MM.1S (cell line): ENCODE results near the gene CACNG3.

Experiments used
- DNase-seq: peaks from one replicate; pipeline ENCODE4 v3.0.0-alpha.2; 2015
- H2AFZ ChIP-seq: fragments of 300-600 bp; sonication (generic); 2 replicates; pipeline ENCODE4 v1.6.0; 2016; ENCODE audit warnings: antibody characterized with exemption, low read length
- H3F3A ChIP-seq: fragments of 300-600 bp; sonication (generic); 2 replicates; pipeline ENCODE4 v1.6.1; 2016; ENCODE audit warnings: mild to moderate bottlenecking, antibody characterized with exemption, low read length, moderate library complexity, mixed read lengths; ENCODE audit not compliant: insufficient read depth
- H3K27ac ChIP-seq: fragments of 300-600 bp; sonication (generic); 2 replicates; pipeline ENCODE4 v1.5.1; 2016; ENCODE audit warnings: mild to moderate bottlenecking, low read length
- H3K27me3 ChIP-seq: fragments of 300-600 bp; sonication (generic); replicated peaks from 2 replicates; pipeline ENCODE4 v1.6.0; 2016; ENCODE audit warnings: low read length; ENCODE audit not compliant: insufficient read depth
- H3K36me3 ChIP-seq: fragments of 300-600 bp; sonication (generic); replicated peaks from 2 replicates; pipeline ENCODE4 v1.6.1; 2016; ENCODE audit warnings: mild to moderate bottlenecking, low read length, mixed read lengths; ENCODE audit not compliant: insufficient read depth
- H3K4me1 ChIP-seq: fragments of 300-600 bp; sonication (generic); 2 replicates; pipeline ENCODE4 v1.6.1; 2016; ENCODE audit warnings: low read length, mixed read lengths
- H3K4me2 ChIP-seq: fragments of 300-600 bp; sonication (generic); 2 replicates; pipeline ENCODE4 v1.6.0; 2016; ENCODE audit warnings: low read depth, low read length
- H3K4me3 ChIP-seq: fragments of 300-600 bp; sonication (generic); 2 replicates; pipeline ENCODE4 v1.5.1; 2016; ENCODE audit warnings: low read length, mixed read lengths
- H3K79me2 ChIP-seq: fragments of 300-600 bp; sonication (generic); 2 replicates; pipeline ENCODE4 v1.6.1; 2016; ENCODE audit warnings: mixed run types, low read length, mixed read lengths
- H3K9ac ChIP-seq: fragments of 300-600 bp; sonication (generic); 2 replicates; pipeline ENCODE4 v1.6.1; 2016; ENCODE audit warnings: low read length, mixed read lengths
- H3K9me2 ChIP-seq: fragments of 300-600 bp; sonication (generic); replicated peaks from 2 replicates; pipeline ENCODE4 v1.6.1; 2016; ENCODE audit warnings: mild to moderate bottlenecking, low read length, mixed read lengths; ENCODE audit not compliant: insufficient read depth
- H3K9me3 ChIP-seq: fragments of 300-600 bp; sonication (generic); replicated peaks from 2 replicates; pipeline ENCODE4 v1.6.1; 2016; ENCODE audit warnings: mild to moderate bottlenecking, low read length, mixed read lengths; ENCODE audit not compliant: insufficient read depth
- H4K20me1 ChIP-seq: fragments of 300-600 bp; sonication (generic); 2 replicates; pipeline ENCODE4 v1.6.1; 2016; ENCODE audit warnings: mild to moderate bottlenecking, low read length, moderate library complexity, mixed read lengths; ENCODE audit not compliant: insufficient read depth
- EZH2 ChIP-seq: fragments of 300-600 bp; sonication (generic); optimal IDR thresholded peaks from 2 replicates; pipeline ENCODE3; 2017; ENCODE audit warnings: low read depth, mild to moderate bottlenecking, antibody characterized with exemption, low read length, mixed read lengths
- EZH2phosphoT487 ChIP-seq: fragments of 300-600 bp; sonication (generic); IDR thresholded peaks from 2 replicates; pipeline ENCODE4 v1.6.1; 2018; ENCODE audit warnings: antibody characterized with exemption, low read length
- TF ChIP-seq, protein P1 (sequence below): fragments of 300-600 bp; sonication (generic); IDR thresholded peaks from 2 replicates; pipeline ENCODE4 v1.5.1; 2016; ENCODE audit warnings: antibody characterized with exemption, low read length, mixed read lengths

The CACNG3 gene

GRCh38 chr16:24255456-24256371 is at the start of gene CACNG3:
TSS of gene CACNG3 (plus strand) at chr16:24256335. CDS start at chr16:24256755, 420 bp downstream.
- H3K9me3 ChIP-seq: no peaks in the 10 kb centered on the region
- no peaks in the 10 kb centered on the region for H3K27me3 ChIP-seq
- peak; percentile 77 for DNase-seq
- H3K9me2 ChIP-seq: no peaks in the 10 kb centered on the region
- TF ChIP-seq EZH2phosphoT487 (no peak), EZH2 (no peak)
- TF ChIP-seq, protein P1, sequence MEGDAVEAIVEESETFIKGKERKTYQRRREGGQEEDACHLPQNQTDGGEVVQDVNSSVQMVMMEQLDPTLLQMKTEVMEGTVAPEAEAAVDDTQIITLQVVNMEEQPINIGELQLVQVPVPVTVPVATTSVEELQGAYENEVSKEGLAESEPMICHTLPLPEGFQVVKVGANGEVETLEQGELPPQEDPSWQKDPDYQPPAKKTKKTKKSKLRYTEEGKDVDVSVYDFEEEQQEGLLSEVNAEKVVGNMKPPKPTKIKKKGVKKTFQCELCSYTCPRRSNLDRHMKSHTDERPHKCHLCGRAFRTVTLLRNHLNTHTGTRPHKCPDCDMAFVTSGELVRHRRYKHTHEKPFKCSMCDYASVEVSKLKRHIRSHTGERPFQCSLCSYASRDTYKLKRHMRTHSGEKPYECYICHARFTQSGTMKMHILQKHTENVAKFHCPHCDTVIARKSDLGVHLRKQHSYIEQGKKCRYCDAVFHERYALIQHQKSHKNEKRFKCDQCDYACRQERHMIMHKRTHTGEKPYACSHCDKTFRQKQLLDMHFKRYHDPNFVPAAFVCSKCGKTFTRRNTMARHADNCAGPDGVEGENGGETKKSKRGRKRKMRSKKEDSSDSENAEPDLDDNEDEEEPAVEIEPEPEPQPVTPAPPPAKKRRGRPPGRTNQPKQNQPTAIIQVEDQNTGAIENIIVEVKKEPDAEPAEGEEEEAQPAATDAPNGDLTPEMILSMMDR: no peak
- no peaks in the 10 kb centered on the region for H3K4me1 ChIP-seq
- no peaks in the 10 kb centered on the region for H4K20me1 ChIP-seq
- no peak within 1 kb of the TSS for H3K9ac ChIP-seq
- H3K4me2 ChIP-seq: no peak within 1 kb of the TSS
- H3F3A ChIP-seq: no peaks in the 10 kb centered on the region
- H2AFZ ChIP-seq: no peak within 1 kb of the TSS
- no peaks in the 10 kb centered on the region for H3K79me2 ChIP-seq
- H3K4me3 ChIP-seq: no peak within 1 kb of the TSS
- no peaks in the 10 kb centered on the region for H3K36me3 ChIP-seq
- no peak within 1 kb of the TSS for H3K27ac ChIP-seq

GRCh38 chr16:24206926-24207325 is 49.2 kb upstream of the CACNG3 start:
- H3F3A ChIP-seq: no peaks in the 10 kb centered on the region
- no peak overlapping the region for H3K27ac ChIP-seq
- no peak for DNase-seq

GRCh38 chr16:24208710-24209109 is 47.4 kb upstream of the CACNG3 start:
- no peaks in the 10 kb centered on the region for H3K27me3 ChIP-seq
- H3K4me1 ChIP-seq: no peaks in the 10 kb centered on the region
- no peaks in the 10 kb centered on the region for H3K9me3 ChIP-seq
- H4K20me1 ChIP-seq: no peaks in the 10 kb centered on the region
- H3K4me2 ChIP-seq: no peak overlapping the region
- H3K27ac ChIP-seq: no peak overlapping the region
- TF ChIP-seq, protein P1: no peak
- TF ChIP-seq EZH2 (no peak), EZH2phosphoT487 (no peak)
- H3K9me2 ChIP-seq: no peaks in the 10 kb centered on the region
- no peak overlapping the region for H3K9ac ChIP-seq
- DNase-seq: no peak
- no peaks in the 10 kb centered on the region for H3F3A ChIP-seq
- H3K4me3 ChIP-seq: no peak overlapping the region
- H2AFZ ChIP-seq: no peak overlapping the region
- no peaks in the 10 kb centered on the region for H3K36me3 ChIP-seq
- no peaks in the 10 kb centered on the region for H3K79me2 ChIP-seq

More at GRCh38 chr16:24206926-24207325, 49.2 kb upstream of the CACNG3 start:
- TF ChIP-seq, protein P1: no peak
- Histone ChIP-seq H3K9me3 (no peaks in the 10 kb centered on the region), H3K79me2 (no peaks in the 10 kb centered on the region), H4K20me1 (no peaks in the 10 kb centered on the region), H3K9me2 (no peaks in the 10 kb centered on the region), H3K4me2 (no peak overlapping the region), H3K4me1 (no peaks in the 10 kb centered on the region), H3K9ac (no peak overlapping the region), H3K36me3 (no peaks in the 10 kb centered on the region), H2AFZ (no peak overlapping the region), H3K27me3 (no peaks in the 10 kb centered on the region), H3K4me3 (no peak overlapping the region)
